22Rv1 (cell line): ENCODE data around the gene EPAS1.

Source experiments
- ZFX ChIP-seq: fragments of 450-650 bp; IDR thresholded peaks from 2 replicates; pipeline ENCODE4 v1.6.1; 2017; ENCODE audit warnings: antibody characterized with exemption, borderline replicate concordance
- TF ChIP-seq, protein P1 (sequence below): fragments of 450-650 bp; IDR thresholded peaks from 2 replicates; pipeline ENCODE4 v1.5.1; 2017; ENCODE audit warnings: mild to moderate bottlenecking

DNA sequence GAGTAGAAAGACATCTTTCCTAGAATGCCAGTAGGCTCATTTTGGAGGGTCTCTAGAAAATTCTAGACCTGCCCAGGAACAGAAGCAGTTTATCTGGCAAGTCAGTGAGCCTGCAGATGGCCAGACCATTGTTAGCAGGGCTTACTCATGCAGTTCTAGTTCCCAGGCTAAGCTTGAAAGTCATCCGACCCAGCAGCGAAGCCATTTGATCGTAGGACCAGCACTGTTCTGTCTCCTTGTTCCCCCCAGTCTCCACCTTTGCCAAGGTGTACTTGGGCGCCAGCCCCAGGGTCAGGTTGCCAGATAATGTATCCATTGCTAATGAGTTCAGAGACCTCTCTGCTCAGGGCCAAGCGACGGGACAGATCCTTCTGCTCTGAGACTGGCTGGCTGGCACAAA lies 70.1 kb downstream of the EPAS1 start:
- TF ChIP-seq, protein P1, sequence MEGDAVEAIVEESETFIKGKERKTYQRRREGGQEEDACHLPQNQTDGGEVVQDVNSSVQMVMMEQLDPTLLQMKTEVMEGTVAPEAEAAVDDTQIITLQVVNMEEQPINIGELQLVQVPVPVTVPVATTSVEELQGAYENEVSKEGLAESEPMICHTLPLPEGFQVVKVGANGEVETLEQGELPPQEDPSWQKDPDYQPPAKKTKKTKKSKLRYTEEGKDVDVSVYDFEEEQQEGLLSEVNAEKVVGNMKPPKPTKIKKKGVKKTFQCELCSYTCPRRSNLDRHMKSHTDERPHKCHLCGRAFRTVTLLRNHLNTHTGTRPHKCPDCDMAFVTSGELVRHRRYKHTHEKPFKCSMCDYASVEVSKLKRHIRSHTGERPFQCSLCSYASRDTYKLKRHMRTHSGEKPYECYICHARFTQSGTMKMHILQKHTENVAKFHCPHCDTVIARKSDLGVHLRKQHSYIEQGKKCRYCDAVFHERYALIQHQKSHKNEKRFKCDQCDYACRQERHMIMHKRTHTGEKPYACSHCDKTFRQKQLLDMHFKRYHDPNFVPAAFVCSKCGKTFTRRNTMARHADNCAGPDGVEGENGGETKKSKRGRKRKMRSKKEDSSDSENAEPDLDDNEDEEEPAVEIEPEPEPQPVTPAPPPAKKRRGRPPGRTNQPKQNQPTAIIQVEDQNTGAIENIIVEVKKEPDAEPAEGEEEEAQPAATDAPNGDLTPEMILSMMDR = no peak
- TF ChIP-seq ZFX = no peak
